ENCODE measurements around the gene URB2. TPM values are rescaled to one million over a fixed set of nuclear protein-coding genes. Genes with fewer than 3 reads are reported as not detected.
A peak's percentile ranks its signal among the peaks of the same experiment; 100 is the strongest.

Gene URB2
- total and polyA plus RNA-seq, 2 of the 13 experiments (the other 11 are each of a cell fraction or from before 2014, with no cell fraction given): 4.0 to 17.6 TPM

DNA sequence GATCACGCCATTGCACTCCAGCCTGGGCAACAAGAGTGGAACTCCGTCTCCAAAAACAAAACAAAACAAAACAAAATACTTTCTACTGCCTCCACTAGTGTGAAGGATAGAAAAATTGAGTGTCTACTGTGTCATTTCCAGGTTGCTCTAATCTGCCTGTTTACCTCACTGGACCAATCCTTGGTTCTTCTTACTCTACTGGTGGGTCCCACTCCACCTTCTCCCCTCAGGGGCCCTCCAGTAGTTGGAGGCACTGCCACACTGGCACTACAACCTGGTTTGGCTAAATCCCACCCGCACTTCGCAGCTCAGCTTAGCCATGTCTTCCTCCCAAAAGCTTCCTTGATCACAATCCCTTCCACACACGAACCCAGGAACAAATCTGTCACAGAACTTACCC lies 2.8 kb upstream of the URB2 start (continued):
- TF ChIP-seq XBP1 (CRISPR knock-in tag; IDR thresholded peaks at IDR 0.05): no peak
- TF ChIP-seq, protein P1, sequence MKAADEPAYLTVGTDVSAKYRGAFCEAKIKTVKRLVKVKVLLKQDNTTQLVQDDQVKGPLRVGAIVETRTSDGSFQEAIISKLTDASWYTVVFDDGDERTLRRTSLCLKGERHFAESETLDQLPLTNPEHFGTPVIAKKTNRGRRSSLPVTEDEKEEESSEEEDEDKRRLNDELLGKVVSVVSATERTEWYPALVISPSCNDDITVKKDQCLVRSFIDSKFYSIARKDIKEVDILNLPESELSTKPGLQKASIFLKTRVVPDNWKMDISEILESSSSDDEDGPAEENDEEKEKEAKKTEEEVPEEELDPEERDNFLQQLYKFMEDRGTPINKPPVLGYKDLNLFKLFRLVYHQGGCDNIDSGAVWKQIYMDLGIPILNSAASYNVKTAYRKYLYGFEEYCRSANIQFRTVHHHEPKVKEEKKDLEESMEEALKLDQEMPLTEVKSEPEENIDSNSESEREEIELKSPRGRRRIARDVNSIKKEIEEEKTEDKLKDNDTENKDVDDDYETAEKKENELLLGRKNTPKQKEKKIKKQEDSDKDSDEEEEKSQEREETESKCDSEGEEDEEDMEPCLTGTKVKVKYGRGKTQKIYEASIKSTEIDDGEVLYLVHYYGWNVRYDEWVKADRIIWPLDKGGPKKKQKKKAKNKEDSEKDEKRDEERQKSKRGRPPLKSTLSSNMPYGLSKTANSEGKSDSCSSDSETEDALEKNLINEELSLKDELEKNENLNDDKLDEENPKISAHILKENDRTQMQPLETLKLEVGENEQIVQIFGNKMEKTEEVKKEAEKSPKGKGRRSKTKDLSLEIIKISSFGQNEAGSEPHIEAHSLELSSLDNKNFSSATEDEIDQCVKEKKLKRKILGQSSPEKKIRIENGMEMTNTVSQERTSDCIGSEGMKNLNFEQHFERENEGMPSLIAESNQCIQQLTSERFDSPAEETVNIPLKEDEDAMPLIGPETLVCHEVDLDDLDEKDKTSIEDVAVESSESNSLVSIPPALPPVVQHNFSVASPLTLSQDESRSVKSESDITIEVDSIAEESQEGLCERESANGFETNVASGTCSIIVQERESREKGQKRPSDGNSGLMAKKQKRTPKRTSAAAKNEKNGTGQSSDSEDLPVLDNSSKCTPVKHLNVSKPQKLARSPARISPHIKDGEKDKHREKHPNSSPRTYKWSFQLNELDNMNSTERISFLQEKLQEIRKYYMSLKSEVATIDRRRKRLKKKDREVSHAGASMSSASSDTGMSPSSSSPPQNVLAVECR (CRISPR knock-in tag; IDR thresholded peaks at IDR 0.05; ENCODE audit: borderline replicate concordance): no peak

DNA sequence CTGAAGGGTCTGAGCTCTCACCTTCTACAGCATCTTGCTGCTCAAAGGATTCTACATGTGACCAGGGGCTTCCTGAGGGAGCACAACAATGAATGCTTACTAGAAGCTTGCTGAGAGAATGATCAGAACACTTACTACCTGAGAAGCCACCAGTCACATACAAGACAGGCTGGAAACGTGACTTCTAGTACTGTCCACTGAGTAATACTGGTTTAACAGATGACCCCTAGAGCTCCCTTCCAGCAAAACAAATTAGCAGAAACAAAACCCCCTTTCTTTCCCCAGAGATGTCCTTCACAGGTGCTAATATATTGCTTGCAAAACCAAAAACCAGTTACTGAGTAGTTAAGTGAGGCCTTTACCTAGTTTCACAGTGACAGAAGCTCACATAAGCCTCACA lies 2.2 kb upstream of the URB2 start:
- H3K4me2 ChIP-seq (ENCODE audit: low read depth, low read length): peak overlapping the region; percentile 91
- intact Hi-C loops (cut with micrococcal nuclease; ENCODE audit: unreplicated experiment): no loop called here
- BruUV-seq (replicated peaks): no TSS peak

More for the DNA sequence above, 2.2 kb upstream of the URB2 start:
- H3K36me3 ChIP-seq (replicated peaks in 1 of 2; ENCODE audit: control insufficient read depth in 1 of 2, insufficient read depth in 2 of 2, low read length in 2 of 2): peaks cover 0 to 2% of the 10 kb centered on the region in 2 experiments; a peak in 1 of 5 replicates
- no peaks in the 10 kb centered on the region for H3K9me3 ChIP-seq (ENCODE audit: low read length)
- ChIA-PET CTCF (ENCODE audit: low intra/inter-chr PET ratio, low total read pairs) (no interaction called here), POLR2A (interaction anchor here (5.0 kb wide), 1 partner anchor 65 kb away, joined by 34 read pairs; the partner anchor contains the start of gene ABCB10)
- peak overlapping the region in 1 of 3 experiments; percentile 92; a peak in 1 of 6 replicates for H3K4me3 ChIP-seq (replicated peaks in 1 of 3; ENCODE audit: insufficient read depth in 1 of 3, low read depth in 2 of 3, low read length in 3 of 3)
- in situ Hi-C loops (cut with HindIII; ENCODE audit: extremely low pct_ligation_motif_present, low pct_unique_long_range_greater_than_20kb): no loop called here
- H2AFZ ChIP-seq (ENCODE audit: low read length): no peak overlapping the region
- whole genome bisulfite sequencing (ENCODE audit: low lambda C conversion rate): 33% methylated on average over 1 of the region's 1 CpG
- FAIRE-seq: no peak
- H3K9ac ChIP-seq (ENCODE audit: insufficient read depth, low read depth, low read length): peak overlapping the region; percentile 16
- peaks cover 31% of the 10 kb centered on the region for H3K4me1 ChIP-seq (ENCODE audit: insufficient read depth, low read length)
- no peak for DNase-seq (ENCODE audit: low spot score)
- no peak for ATAC-seq
- H3K79me2 ChIP-seq (ENCODE audit: insufficient read depth, low read length): peaks cover 83% of the 10 kb centered on the region
- no peaks in the 10 kb centered on the region; a peak in 1 of 5 replicates for H3K27me3 ChIP-seq (ENCODE audit: control insufficient read depth in 1 of 2, insufficient read depth in 2 of 2, low read length in 2 of 2)
- no peaks in the 10 kb centered on the region; the same call in 1 of the 2 replicates for H4K20me1 ChIP-seq (ENCODE audit: insufficient read depth, low read length)
- no peak overlapping the region for H3K27ac ChIP-seq (ENCODE audit: extremely low read length, insufficient read depth, low read length)
- no peak for TF ChIP-seq ISX (CRISPR knock-in tag; conservative IDR thresholded peaks at IDR 0.05)
- TF ChIP-seq ATF1 (CRISPR knock-in tag; IDR thresholded peaks at IDR 0.05): 0 out of 2 replicates have a peak, but pooled peaks have one; percentile 17
